NT2/D1 (cell line): ENCODE measurements around the gene TCF21.

Experiments used
- YY1 ChIP-seq: IDR thresholded peaks from 2 replicates; pipeline ENCODE4 v1.6.1; 2011; ENCODE audit not compliant: insufficient read length, insufficient read depth
- ZNF274 ChIP-seq: IDR thresholded peaks from 2 replicates; pipeline ENCODE4 v1.6.1; 2011; ENCODE audit warnings: mild to moderate bottlenecking, low read depth, low read length

- TF ChIP-seq YY1 (no peak), ZNF274 (no peak)
Measured at GRCh38 chr6:133865680-133866079, 23.2 kb upstream of the TCF21 start.
